AG10803 (cell line): ENCODE measurements around the gene MBNL3.

Experiments used
- DNase-seq: peaks from one replicate; pipeline ENCODE4 v3.0.0; 2010; ENCODE audit warnings: low read depth
- H3K4me3 ChIP-seq: 2 replicates; pipeline ENCODE4 v1.5.1; 2011; ENCODE audit warnings: mild to moderate bottlenecking, low read length, control low read depth
- CTCF ChIP-seq: conservative IDR thresholded peaks from 2 replicates; pipeline ENCODE4 v1.5.1; 2011; ENCODE audit warnings: mild to moderate bottlenecking, low read length, control low read depth, inconsistent platforms

The MBNL3 gene

DNA sequence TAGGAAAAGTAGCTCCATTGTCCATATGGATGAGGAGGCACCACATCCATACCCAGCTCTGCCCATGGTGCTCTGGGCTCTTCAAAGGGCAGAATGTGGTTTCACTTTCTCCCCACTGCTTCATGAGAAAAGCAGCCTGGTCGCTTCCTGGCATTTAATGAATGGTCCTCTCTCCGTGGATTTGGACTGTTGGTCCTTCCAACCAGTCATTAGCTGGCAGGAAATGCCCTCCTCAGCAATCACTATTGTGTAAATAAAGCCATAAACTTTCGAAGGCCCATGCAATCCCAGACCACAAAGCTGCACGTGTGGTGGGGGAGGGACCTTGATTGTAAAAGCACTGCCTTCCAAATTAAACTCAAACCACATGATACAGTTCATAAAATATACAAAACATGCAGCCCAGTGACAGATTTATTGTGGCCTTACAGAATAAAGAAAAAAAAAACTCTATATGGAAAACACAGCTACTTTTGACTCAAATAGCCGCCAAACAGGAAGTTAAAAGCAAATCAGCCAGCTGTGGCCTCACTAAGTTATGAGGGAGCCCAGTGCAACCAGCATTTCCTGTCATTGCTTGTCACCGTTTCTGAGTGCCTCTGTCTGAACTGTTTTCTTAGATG, 8.1 kb downstream of the MBNL3 start:
- peak overlapping the region; percentile 13; the same call in 1 of the 2 replicates for H3K4me3 ChIP-seq
- TF ChIP-seq CTCF, result no peak
- peak; percentile 91 for DNase-seq

DNA sequence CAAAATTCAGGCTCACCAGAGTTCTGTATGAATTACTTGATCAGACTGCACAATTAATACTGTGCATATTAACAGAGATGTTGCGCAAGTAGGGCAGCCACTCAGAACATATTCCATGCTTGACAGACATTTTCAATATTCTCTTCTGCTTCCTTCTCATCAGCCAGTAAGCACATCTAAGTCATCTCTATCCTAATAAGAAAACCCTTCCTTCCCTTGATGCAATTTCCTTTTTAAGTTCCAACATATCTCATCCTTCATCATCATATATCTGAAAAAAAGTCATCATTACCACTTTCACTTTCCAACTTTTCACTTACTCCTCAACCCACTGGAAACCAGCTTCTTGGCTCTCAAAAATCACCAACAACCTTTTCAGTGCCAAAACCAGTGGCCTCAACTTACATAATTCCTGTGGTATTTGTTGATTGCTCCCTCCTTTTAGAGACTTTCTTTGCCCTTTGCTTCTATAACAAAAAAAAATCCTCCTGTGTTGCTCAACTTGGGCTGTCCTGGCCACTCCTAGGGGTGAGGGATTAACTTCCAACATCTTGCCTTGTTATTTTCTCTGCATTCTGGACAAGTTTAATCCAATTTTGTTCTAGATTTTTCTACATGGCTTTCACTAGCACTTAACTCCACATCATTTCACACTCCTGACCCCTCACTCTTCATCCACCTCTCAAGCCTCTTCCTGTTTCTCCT, 14.1 kb downstream of the MBNL3 start:
- H3K4me3 ChIP-seq, result no peak overlapping the region
- TF ChIP-seq CTCF, result no peak
- peak; percentile 35 for DNase-seq

GRCh38 chrX:132472397-132472796, 16.4 kb downstream of the MBNL3 start:
- H3K4me3 ChIP-seq, result no peak overlapping the region
- DNase-seq, result no peak
- no peak for TF ChIP-seq CTCF

- H3K4me3 ChIP-seq, result no peak overlapping the region
- no peak for DNase-seq
- no peak for TF ChIP-seq CTCF
Measured at GRCh38 chrX:132470831-132471230, 18.0 kb downstream of the MBNL3 start.

DNA sequence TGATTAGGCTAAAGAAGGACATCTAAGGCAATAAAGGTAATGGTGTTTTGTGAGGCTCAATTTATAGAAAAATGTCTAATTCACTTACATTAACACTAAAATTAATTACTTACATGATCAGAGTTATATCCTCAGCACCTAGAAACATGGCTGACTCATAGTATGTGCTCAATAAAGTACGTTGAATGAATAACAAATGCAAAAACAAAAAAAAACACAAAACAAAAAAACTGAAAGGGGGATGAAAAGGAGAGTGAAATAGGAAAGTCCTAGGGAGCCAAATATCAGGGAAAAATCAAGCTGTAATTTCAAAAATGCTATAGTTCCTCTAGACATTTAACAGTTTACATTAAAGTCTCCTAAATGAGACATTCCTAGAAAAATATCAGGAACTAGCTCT, 18.7 kb downstream of the MBNL3 start:
- H3K4me3 ChIP-seq, result no peak overlapping the region
- DNase-seq, result no peak
- no peak for TF ChIP-seq CTCF

DNA sequence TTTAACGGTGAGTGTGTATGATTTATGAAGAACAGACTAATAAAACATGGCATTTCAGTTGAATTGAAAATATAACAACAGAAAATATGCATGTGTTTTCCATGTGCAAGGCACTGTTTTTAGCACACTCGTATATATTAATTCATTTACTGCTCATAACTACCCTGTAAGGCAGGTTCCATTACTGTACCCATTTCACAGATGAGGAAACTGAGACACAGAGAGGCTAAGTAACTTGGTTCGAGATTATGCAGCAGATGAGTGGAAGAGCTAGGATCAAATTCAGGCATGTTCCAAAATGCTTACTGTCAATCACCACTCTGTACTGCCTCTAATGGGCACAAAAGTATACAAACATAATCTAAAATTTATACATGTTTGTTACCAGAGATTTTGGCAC, 20.4 kb downstream of the MBNL3 start:
- TF ChIP-seq CTCF, result no peak
- H3K4me3 ChIP-seq, result no peak overlapping the region
- no peak for DNase-seq

DNA sequence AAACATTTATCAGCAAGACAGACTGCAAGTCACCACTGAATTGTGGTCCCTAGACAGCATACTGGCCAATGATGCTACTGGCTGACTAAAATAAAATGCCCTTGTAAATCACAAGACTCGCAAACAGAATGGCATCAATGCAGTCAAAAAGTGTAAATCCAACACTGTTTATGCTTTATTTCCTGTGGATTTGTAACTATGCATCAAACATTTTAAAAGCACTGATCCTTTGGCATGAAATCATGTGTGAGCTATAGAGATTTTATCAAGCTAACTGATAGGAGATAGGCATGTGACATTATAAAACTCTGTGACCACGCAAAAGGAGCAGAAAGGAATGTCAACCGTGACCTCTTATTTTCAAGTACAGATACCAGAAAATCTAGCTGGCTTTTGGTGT, 20.8 kb downstream of the MBNL3 start:
- no peak overlapping the region for H3K4me3 ChIP-seq
- DNase-seq, result no peak
- TF ChIP-seq CTCF, result no peak
